ENCODE data around the gene NRG2.

GRCh38 chr5:140054086-140054689 is 11.1 kb upstream of the NRG2 start:
- TF ChIP-seq CTCF (IDR thresholded peaks at IDR 0.05) (no peak), POLR2AphosphoS5 (IDR thresholded peaks at IDR 0.05) (no peak), POLR2A (IDR thresholded peaks at IDR 0.05) (no peak)

Measured in breast epithelium (tissue), 3 donors.